ENCODE measurements around the gene PAFAH1B1.
"Not testable (repeated sequence)": the region's sequence is repeated elsewhere in the genome, so short reads cannot be mapped to it uniquely, and the experiment has no call there.

Gene PAFAH1B1

DNA sequence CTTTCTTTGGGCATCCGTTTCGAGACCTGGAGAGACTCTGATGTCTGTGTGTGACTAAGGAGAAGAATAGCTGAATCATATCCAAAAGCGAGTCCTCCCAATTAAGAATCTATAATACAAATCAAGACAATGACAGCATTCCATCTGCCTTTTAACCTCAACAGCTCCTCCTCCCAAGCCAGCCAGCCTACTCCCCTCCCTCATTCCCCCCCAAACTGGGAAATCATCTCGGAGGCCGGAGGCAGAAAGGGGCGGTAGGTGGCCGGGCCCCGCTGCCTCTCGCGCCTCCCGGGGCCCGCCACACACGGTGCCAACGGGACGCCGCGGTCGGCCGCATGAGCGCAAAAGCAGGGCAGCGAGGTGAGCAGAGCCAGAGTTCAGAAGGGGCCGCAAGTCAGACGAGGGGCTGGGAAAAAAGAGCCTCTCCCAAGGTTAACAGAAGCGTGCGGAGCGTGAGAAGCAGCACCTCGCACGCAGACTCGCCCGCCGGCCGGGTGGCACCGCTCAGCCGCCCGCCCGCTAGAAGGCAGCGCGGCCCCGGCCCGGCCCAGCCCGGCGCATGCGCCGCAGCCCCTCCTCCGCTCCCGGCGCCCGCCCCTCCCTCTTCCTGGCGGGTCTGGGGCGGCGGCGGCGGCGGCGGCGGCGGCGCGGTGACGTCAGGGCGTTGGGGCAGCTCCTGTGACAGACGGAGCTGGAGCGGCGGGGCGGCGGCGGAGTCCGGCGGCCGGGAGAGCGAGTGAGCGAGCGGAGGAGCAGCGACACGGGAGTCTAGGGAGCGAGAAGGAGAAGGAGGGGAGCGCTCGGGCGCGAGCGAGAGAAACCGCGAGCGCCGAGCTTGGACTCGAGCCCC is at the start of gene PAFAH1B1:
TSS of gene PAFAH1B1 (plus strand) at position 684 of the 850 bp plus-strand sequence. CDS start 44,635 bp downstream, outside the sequence.
- DNase-seq: peak; percentile 70 to 85

DNA sequence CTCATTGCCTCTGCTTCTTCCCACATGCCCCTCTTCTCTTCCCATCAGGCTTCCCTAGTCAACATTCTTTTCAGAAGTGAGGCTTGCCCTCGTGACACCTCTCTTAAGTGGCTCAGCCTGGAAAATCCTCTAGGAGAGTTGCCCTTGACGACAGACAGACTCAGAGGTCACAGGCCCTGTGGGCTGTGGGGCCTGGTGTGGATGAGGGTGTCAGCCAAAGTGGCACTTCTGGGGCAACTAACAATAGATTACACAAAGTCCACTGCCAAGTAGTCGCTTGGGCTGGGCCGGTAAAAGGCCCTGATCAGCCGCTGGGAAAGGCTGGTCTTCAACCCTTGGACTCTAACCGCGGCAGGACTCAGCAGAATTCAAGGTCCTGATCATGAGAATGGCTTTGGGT is 48.1 kb upstream of the PAFAH1B1 start:
- no peak for DNase-seq

DNA sequence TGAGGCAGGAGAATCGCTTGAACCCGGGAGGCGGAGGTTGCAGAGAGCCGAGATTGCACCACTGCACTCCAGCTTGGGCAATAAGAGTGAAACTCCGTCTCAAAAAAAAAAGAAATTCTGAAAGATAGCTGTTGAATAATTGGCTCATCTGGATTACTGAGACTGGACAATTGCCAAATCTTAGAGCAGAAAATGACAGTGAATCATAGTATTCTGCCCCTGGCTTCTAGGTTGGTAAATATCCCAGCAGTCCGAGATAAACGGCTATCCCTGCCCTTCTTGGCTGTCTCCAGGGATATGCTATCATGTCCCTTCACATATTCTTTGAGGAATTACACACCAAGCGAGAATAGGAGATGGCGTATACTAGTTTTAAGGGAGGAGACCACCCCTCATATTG is 46.3 kb upstream of the PAFAH1B1 start:
- DNase-seq: no peak

DNA sequence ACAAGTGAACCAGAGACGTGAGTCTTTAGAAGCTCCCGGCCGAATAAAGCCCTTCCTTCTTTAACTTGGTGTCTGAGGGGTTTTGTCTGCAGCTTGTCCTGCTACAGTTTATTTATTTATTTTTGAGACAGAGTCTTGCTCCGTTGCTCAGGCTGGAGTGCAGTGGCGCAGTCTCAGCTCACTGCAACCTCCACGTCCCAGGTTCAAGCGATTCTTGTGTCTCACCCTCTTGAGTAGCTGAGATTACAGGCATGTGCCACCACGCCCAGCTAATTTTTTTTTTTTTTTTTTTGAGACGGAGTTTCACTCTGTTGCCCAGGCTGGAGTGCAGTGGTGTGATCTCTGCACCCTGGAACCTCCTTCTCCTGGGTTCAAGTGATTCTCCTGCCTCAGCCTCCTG is 45.4 kb upstream of the PAFAH1B1 start:
- DNase-seq: not testable (repeated sequence)

DNA sequence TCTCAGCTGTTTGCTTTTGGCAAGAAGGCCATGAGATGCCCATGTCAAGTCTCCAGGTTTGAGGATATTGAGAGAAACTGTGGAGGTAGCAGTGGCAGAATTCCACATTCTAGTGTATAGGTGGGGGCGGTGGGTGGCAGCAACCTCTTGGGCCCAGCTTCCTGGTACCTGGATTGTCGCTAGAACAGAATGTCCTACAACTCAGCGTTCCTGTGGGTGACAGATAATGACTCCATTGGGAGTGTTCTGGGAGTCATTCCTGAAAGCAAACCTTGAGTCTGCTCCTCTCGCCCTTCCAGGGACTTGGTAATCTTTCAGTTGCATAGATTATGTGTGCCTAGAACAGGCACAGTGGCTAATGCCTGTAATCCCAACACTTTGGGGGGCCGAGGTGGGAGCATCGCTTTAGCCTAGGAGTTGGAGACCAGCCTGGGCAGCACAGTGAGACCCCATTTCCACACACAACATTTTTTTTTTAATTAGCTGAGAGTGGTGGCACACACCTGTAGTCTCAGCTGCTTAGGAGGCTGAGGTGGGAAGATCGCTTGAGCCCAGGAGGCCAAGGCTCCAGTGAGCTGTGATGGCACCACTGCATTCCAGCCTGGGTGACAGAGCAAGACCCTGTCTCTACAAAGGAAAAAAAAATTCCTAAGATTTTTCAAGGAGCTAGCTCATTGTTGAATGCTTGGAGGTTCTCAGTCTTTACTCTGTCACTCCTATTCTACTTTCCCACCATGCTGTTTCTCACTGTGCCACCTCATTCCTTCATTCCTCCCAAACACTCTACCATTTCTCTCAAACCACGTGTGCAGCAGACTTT is 43.9 kb upstream of the PAFAH1B1 start:
- no peak for DNase-seq

DNA sequence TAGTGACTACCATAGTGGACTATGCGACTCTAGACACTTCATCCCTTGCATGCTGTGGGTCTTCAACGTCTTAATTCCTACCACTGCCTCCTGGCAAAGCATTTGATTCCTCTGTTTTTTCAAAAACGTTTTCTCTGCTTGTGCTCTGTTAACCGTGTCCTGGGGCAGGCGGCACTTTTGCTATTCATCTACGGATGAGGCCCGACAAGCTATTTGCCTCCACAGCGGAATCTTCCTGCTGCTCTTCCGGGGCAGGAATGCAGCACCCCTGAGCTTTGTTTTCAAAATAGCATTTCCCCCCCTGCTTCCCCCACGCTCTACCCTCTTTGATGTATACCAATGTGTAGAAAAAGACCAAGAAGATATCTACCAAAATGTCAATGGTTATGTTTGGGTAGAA is 42.0 kb upstream of the PAFAH1B1 start:
- no peak for DNase-seq

DNA sequence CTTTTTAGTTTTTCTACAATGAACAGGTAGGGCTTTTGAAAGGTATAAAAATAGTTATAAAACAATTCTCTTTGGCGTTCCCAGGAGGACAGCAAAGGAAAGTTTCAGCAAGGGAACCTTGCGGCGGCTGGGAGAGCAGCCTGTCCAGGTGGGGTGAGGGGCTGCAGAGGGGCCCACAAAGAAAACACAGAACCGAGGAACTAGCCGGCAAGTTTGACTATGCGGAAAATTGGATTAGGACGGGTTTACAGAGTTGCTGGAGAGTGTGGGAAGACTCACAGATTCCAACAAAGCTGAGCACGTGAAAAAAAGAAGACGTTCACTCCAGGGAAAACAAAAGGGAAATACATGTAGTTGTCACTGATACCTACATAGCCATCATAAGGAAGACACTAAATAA is 41.5 kb upstream of the PAFAH1B1 start:
- DNase-seq: no peak

DNA sequence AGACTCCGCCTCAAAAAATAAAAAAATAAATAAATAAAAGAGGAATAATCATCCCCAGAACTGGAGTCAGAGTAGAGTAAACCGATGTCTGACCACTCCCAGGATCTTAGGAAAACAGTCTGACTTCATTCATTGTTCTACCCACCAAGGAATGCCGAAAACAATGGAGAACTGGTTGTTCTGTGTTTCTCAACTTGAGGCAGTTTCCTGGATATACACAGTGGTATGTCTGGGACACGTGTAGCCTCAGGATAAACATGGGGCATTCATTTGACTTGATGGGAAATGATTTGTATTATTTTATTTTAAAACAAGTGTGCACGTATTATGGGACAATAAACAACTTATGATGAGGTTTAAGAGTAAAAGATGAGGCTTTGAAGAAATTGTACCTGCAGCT is 32.8 kb upstream of the PAFAH1B1 start:
- no peak for DNase-seq

DNA sequence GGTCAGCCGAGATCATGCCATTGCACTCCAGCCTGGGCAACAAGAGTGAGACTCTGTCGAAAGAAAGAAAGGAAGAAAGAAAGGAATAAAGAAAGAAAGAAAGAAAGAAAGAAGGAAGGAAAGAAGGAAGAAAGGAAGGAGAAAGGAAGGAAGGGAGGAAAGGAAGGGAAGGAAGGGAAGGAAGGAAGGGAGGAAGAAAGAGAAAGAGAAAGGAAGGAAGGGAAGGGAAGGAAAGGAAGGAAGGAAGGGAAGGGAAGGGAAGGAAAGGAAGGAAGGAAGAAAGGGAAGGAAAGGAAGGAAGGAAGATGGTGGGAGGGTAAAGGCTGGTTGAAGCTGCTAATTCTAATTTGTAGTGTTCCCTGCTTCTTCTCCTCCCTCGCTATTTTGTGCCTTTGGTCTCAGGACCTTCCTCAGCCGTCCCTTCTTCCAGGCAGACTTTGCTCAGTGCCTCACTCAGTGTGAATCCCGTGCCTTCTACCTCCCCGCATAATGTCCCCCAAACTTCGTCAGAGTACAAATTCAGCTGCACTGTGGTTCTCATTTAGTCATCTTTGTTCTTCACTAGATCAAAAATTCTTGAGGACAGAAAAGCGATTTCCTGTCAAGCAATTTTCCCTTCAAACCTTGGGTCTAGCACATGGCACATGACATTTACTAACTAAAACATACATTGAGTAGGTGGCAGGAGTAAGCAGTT is 31.1 kb upstream of the PAFAH1B1 start:
- DNase-seq: no peak

DNA sequence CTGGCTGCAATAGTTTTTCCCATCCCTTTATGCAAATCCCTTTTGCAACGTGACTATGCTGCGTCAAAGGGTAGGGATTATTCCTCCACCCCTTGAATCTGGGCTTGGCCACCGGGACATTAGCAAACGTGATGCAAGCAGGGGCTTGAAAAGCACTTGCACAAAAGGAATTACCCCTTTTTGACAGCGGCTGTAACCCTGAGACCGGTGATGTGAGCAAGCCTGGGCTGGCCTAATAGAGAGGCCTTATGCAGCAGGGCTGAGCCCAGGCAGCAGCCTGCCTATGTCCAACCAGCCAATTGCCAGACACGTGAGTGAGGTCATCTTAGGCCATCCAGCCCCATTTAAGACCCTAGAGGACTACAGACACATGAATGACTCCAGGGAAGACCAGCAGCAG is 30.4 kb upstream of the PAFAH1B1 start:
- no peak for DNase-seq

DNA sequence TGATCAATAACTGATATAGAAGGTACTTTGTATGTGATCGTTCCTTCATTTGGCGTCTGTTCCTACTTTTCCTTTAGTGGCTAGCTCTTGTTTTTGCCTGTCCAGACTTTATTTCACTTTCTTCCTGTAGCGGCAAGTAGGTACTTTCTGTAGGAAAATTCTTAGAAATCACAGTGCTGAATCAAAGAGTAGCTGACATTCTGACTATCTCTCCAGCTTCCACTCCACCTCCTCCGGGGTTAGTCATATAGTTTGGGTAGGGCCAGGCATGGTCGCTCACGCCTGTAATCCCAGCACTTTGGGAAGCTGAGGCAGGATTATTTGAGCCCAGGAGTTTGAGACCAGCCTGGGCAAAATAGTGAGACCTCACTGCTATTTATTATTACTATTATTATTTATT is 29.9 kb upstream of the PAFAH1B1 start:
- no peak for DNase-seq

DNA sequence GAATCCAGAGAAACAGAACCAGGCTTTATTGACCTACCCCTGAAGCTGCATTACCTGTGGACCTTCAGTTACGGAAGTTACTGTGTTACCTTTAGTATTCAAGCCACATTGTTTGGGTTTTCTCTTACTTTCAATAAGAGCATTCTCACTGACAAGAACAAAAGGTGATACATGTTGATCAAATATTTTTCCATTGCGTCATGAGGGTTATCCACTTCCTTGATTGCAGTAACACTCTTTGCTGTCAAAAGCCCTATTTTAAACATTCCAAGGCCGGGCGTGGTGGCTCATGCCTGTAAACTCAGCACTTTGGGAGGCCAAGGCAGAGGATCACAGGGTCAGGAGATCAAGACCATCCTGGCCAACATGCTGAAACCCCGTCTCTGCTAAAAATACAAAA is 28.6 kb upstream of the PAFAH1B1 start:
- DNase-seq: no peak

DNA sequence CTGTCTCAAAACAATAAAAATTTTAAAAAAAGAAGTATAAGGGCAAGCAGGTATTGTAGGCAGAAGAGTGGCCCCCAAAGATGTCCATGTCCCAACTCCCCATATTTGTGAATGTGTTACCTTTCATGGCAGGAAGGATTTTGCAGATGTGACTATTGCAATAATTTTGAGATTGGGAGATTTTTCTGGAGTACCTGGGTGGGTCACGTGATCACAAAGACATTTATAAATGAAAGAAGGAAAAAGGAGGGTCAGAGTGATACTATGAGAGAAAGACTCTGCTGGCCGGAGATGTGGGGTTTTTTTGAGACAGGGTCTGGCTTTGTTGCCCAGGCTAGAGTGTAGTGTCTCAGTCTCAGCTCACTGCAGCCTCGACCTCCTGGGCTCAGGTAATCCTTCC is 27.4 kb upstream of the PAFAH1B1 start:
- DNase-seq: no peak

DNA sequence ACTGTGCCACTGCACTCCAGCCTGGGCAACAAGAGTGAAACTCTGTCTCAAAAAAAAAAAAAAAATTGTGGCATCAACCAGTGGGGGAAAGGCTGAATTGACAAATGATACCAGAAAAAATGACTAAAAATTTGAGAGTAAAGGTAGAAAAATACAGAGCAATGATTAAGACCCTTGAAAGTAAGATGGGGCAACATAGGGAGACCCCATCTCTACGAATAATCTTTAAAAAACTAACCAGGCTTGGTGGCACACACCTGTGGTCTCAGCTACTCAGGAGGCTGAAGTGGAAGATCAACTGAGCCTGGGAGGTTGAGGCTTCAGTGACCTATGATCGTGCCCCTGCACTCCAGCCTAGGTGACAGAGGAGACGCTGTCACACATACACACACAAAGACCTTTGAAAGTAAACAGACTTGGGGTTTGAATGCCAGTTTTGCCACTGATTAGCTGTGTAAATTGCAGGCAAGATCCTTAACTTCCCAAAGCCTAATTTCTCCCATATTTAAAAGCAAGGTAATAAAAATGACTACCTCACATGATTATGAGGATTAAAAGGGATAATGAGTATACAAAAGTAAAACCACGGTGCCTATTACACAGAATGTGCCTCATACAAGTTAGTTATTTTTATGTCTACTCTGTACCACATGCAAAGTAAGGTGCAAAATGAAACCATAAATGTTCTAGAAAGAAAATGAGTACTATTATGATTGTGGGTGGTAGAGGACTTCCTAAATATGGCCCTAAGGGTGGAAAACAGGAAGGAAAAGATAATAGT is 21.7 kb upstream of the PAFAH1B1 start:
- no peak for DNase-seq

DNA sequence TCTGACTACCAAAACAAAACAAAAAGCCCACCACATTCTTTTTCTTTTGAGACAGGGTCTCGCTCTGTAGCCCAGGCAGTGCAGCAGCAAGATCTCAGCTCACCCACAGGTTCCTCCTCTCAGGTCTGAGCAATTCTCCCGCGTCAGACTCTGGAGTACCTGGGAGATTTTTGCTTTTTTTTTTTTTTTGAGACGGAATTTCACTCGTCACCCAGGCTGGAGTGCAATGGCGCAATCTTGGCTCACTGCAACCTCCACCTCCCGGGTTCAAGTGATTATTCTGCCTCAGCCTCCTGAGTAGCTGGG is 21.2 kb upstream of the PAFAH1B1 start:
- DNase-seq: not testable (repeated sequence)

DNA sequence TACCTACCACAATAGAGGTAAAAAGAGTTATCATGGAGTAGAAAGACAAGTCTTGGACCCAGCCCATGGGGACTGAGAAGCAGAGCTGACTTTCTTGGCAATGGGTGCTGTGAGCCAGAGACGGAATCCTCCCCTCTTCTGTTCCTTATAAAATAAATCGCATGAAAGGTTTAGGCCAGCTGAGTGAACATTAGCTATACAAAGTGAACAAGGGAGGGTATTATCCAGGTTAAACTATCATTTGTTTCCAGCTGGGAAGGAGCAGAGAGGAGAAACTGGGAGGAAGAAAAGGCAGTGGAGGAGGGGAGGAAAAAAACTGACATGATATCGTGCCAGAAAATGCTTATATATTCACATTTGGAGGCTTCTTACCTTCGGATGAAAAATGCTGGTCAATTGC is 13.3 kb upstream of the PAFAH1B1 start:
- no peak for DNase-seq

DNA sequence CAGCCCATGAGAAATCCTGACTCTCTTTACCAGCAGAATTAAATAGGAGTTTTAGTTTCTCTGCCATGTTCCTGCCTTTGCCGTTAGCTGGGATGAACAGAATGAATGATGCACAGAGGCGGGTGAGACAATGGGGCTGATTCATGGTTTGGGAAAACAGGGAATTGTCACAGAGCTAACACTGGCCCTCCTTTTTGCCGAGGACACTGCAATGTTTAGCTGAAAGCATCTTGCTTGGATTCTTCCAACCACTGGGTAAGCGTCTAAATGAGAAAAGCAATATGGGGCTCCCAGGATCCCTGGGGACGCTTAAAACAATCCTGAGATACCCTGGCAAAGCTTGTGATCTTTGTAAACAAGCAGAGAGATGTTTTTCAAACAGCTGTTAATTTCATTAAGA is 12.8 kb upstream of the PAFAH1B1 start:
- no peak for DNase-seq

DNA sequence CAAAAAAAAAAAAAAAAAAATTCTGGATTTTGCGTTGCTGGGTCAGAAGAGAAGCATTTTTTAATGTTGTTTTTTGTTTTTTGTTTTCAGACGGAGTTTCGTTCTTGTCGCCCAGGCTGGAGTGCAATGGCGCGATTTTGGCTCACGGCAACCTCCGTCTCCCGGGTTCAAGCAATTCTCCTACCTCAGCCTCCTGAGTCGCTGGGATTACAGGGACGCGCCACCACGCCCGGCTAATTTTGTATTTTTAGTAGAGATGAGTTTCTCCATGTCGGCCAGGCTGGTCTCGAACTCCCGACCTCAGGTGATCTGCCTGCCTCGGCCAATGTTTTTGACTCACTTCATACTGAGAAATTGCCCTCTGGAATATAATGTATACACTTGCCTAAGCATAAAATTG is 11.0 kb upstream of the PAFAH1B1 start:
- no peak for DNase-seq

DNA sequence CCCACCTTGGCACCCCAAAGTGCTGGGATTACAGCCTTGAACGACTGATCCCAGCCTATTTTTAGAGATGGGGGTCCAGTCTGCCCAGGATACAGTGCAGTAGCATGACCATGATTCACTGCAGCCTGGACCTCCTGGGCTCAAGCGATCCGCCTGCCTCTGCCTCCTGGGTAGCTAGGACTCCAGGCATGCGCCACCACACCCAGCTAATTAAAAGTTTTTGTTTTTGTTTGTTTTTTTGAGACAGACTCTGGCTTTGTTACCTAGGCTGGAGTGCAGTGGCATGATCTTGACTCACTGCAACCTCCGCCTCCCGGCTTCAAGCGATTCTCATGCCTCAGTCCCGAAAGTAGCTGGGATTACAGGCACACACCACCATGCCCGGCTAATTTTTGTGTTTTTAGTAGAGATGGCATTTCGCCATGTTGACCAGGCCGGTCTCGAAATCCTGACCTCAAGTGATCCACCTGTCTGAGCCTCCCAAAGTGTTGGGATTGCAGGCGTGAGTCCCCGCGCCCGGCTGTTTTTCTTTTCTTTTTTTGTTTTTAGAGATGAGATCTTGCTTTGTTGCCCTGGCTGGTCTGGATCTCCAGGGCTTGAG is 2.3 kb upstream of the PAFAH1B1 start:
- no peak for DNase-seq

DNA sequence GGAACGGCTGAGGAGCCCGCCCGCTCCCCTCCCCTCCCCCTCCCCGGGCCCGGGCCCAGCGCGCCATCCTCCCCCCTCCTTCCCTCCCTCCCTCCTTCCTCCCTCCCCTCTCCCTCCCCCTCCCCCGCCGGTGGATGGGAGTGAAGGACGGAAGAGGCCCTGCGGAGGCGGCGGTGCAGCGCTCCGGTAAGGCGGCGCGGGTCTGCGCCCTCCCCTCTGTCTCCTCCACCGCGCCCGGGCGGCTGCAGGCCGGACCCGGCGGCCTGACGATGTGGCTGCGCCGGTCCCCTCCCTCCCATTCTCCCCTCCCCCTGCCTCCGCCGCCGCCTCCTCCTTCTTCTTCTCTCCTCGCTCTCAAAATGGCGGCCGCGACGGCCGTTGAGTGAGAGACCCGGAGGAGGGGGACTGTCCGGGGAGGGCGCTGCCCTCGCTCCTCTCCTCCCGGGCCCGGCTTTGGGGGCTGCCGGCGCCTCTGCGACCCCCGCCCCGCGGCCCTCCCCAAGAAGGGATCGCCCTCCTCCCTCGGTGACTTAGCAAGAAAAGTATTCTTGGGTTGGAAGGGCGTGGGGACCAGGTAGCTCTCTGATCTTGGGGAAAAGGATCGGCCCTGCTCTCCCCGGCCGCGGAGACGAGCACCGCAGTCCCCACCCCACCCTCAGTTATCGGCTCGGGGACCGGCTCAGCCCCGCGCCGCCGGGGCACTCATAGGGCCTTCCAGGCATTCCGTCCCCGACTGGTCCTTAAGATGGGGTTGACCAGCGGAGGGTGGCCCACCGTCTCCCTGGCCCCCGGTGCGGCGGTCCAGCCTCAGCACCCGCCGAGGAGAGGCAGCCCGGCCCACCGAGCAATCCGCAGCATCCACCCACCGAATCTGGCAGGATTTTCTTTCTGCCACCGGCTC is 617 bp downstream of the PAFAH1B1 start:
- DNase-seq: peak; percentile 55 to 78

All from SW 1271 (cell line).